H1 (cell line): Measurements from ENCODE around the gene COL4A1. TPM values are rescaled to one million over a fixed set of nuclear protein-coding genes. Genes with fewer than 3 reads are reported as not detected.

ENCODE experiments used
- CTCF ChIA-PET: fragments of 300-600 bp; sonication (Branson Sonifier 250); formaldehyde crosslinking; loops from one replicate; lab custom pipeline; 2021; ENCODE audit not compliant: partially characterized antibody; lab: Charles Lee
- POLR2A ChIA-PET: fragments of 300-600 bp; sonication (Branson Sonifier 250); formaldehyde crosslinking; loops from one replicate; lab custom pipeline; 2021; ENCODE audit warnings: inconsistent platforms; ENCODE audit not compliant: partially characterized antibody; lab: Charles Lee
- DNase-seq, 2 experiments: peaks; one replicate each; pipeline versions ENCODE4 v3.0.0 to v3.0.0-alpha.2; 2010 to 2022; ENCODE audit warnings: low spot score in 2 of 2, low read depth in 1 of 2, mixed read lengths in 1 of 2
- FAIRE-seq: peaks from 2 replicates; lab custom pipeline; 2011; peaks lifted over from hg19 to GRCh38; lab: Jason Lieb, UNC
- H2AFZ ChIP-seq: 2 replicates; pipeline ENCODE4 v1.8.1; 2012; ENCODE audit warnings: low read length, inconsistent platforms
- H2AK5ac ChIP-seq: 2 replicates; pipeline ENCODE4 v1.6.1; 2013; ENCODE audit warnings: low read depth, low read length
- H2BK120ac ChIP-seq: replicated peaks from 2 replicates; pipeline ENCODE3; 2013; ENCODE audit warnings: low read depth, low read length, inconsistent platforms
- H2BK12ac ChIP-seq: 2 replicates; pipeline ENCODE4 v1.6.1; 2013; ENCODE audit warnings: low read depth, low read length
- H2BK15ac ChIP-seq: 2 replicates; pipeline ENCODE4 v1.6.1; 2013; ENCODE audit warnings: low read length
- H2BK20ac ChIP-seq: 2 replicates; pipeline ENCODE4 v1.6.1; 2013; ENCODE audit warnings: low read length
- H2BK5ac ChIP-seq: 2 replicates; pipeline ENCODE4 v1.6.1; 2013; ENCODE audit warnings: low read depth, low read length
- H3K14ac ChIP-seq: 2 replicates; pipeline ENCODE4 v1.6.1; 2013; ENCODE audit warnings: inconsistent platforms; ENCODE audit not compliant: insufficient read length
- H3K18ac ChIP-seq: 2 replicates; pipeline ENCODE4 v1.6.1; 2013; ENCODE audit warnings: low read length; ENCODE audit errors: extremely low read depth
- H3K23ac ChIP-seq: 2 replicates; pipeline ENCODE4 v1.6.1; 2013; ENCODE audit warnings: inconsistent platforms; ENCODE audit not compliant: insufficient read length
- H3K23me2 ChIP-seq: 2 replicates; pipeline ENCODE4 v1.6.1; 2013; ENCODE audit warnings: low read depth, low read length
- H3K27ac ChIP-seq: 2 replicates; pipeline ENCODE4 v1.6.1; 2011; ENCODE audit warnings: low read depth, low read length, inconsistent platforms
- H3K27me3 ChIP-seq, 4 experiments: replicated peaks in 1 of 4; 1 replicate in 1 of 4; 2 replicates in 3 of 4; pipeline versions ENCODE4 v1.6.1 to v1.8.1; 2011 to 2013; ENCODE audit warnings: low read length in 3 of 4, mild to moderate bottlenecking in 3 of 4, inconsistent platforms in 2 of 4, mixed read lengths in 2 of 4, moderate library complexity in 1 of 4; ENCODE audit not compliant: control insufficient read depth in 3 of 4, insufficient read depth in 3 of 4; ENCODE audit errors: extremely low read depth in 1 of 4
- H3K36me3 ChIP-seq, 4 experiments: 2 replicates each; pipeline versions ENCODE4 v1.6.1 to v1.8.1; 2011 to 2013; ENCODE audit warnings: mild to moderate bottlenecking in 4 of 4, low read length in 3 of 4, moderate library complexity in 2 of 4, control low read depth in 1 of 4, inconsistent platforms in 1 of 4; ENCODE audit not compliant: insufficient read depth in 4 of 4, control insufficient read depth in 2 of 4
- H3K4ac ChIP-seq: replicated peaks from 2 replicates; pipeline ENCODE3; 2013; ENCODE audit warnings: low read length, low read depth, mixed read lengths, inconsistent platforms; ENCODE audit not compliant: insufficient read length
- H3K4me1 ChIP-seq, 4 experiments: replicated peaks in 1 of 4; 1 replicate in 1 of 4; 2 replicates in 3 of 4; pipeline versions ENCODE4 v1.6.1 to v1.8.1; 2011 to 2013; ENCODE audit warnings: low read length in 3 of 4, inconsistent platforms in 2 of 4, mixed read lengths in 1 of 4; ENCODE audit not compliant: insufficient read depth in 4 of 4, control insufficient read depth in 3 of 4
- H3K4me2 ChIP-seq, 2 experiments: 2 replicates each; pipeline versions ENCODE4 v1.6.1 to v1.8.1; 2011 to 2013; ENCODE audit warnings: low read depth in 2 of 2, low read length in 2 of 2, control low read depth in 1 of 2, inconsistent platforms in 1 of 2, mild to moderate bottlenecking in 1 of 2; ENCODE audit not compliant: insufficient read depth in 1 of 2
- H3K4me3 ChIP-seq, 4 experiments: fragments of 200-600, 300-600 bp in 1 of 4; sonication (generic), shearing (Covaris generic), sonication (Bioruptor Twin) in 1 of 4; 2 replicates each; pipeline versions ENCODE4 v1.5.1 to v1.8.1; 2011 to 2016; ENCODE audit warnings: low read length in 4 of 4, low read depth in 3 of 4, control low read depth in 2 of 4, inconsistent platforms in 2 of 4, mild to moderate bottlenecking in 2 of 4, mixed read lengths in 1 of 4, moderate library complexity in 1 of 4; ENCODE audit not compliant: insufficient read depth in 2 of 4; ENCODE audit errors: extremely low read depth in 1 of 4
- H3K56ac ChIP-seq: replicated peaks from 2 replicates; pipeline ENCODE3; 2013; ENCODE audit warnings: low read depth, mild to moderate bottlenecking, mixed read lengths, low read length, inconsistent platforms; ENCODE audit not compliant: insufficient read length
- H3K79me1 ChIP-seq: 2 replicates; pipeline ENCODE4 v1.6.1; 2013; ENCODE audit warnings: low read depth, low read length, control low read depth
- H3K79me2 ChIP-seq, 2 experiments: 2 replicates each; pipeline versions ENCODE4 v1.6.1 to v1.8.1; 2012 to 2013; ENCODE audit warnings: low read length in 2 of 2, mild to moderate bottlenecking in 2 of 2, inconsistent platforms in 1 of 2; ENCODE audit not compliant: insufficient read depth in 2 of 2, control insufficient read depth in 1 of 2
- H3K9ac ChIP-seq, 4 experiments: replicated peaks in 1 of 4; 1 replicate in 1 of 4; 2 replicates in 3 of 4; pipeline versions ENCODE4 v1.6.1 to v1.8.1; 2011 to 2013; ENCODE audit warnings: low read depth in 3 of 4, low read length in 3 of 4, control low read depth in 2 of 4, mild to moderate bottlenecking in 2 of 4, moderate library complexity in 2 of 4, inconsistent platforms in 1 of 4; ENCODE audit errors: extremely low read depth in 1 of 4
- H3K9me3 ChIP-seq, 2 experiments: 2 replicates each; pipeline versions ENCODE4 v1.6.1 to v1.8.1; 2012 to 2013; ENCODE audit warnings: mild to moderate bottlenecking in 2 of 2, moderate library complexity in 2 of 2, control low read depth in 1 of 2, inconsistent platforms in 1 of 2, low read depth in 1 of 2, low read length in 1 of 2, mixed read lengths in 1 of 2; ENCODE audit not compliant: insufficient read depth in 2 of 2
- H4K20me1 ChIP-seq, 2 experiments: replicated peaks in 1 of 2; 2 replicates each; pipeline versions ENCODE3 to v1.8.1; 2011 to 2013; ENCODE audit warnings: inconsistent platforms in 2 of 2, low read length in 2 of 2, mild to moderate bottlenecking in 1 of 2; ENCODE audit not compliant: insufficient read depth in 2 of 2, control insufficient read depth in 1 of 2
- H4K5ac ChIP-seq: 2 replicates; pipeline ENCODE4 v1.6.1; 2013; ENCODE audit warnings: low read length, low read depth, mixed read lengths, inconsistent platforms; ENCODE audit not compliant: insufficient read length
- H4K8ac ChIP-seq: 2 replicates; pipeline ENCODE4 v1.8.0; 2013; ENCODE audit warnings: mild to moderate bottlenecking, moderate library complexity, low read length, inconsistent platforms; ENCODE audit not compliant: insufficient read depth; ENCODE audit errors: extremely low read depth
- H4K91ac ChIP-seq: replicated peaks from 2 replicates; pipeline ENCODE3; 2013; ENCODE audit warnings: low read length, mixed read lengths, inconsistent platforms; ENCODE audit not compliant: insufficient read length
- WGBS, 2 experiments: shearing (Covaris generic) in 1 of 2; methylation state at CpG; one replicate each; pipeline versions ENCODE4 v1.1.6 to v1.1.7; 2013 to 2015; ENCODE audit warnings: low lambda C conversion rate in 2 of 2, mixed read lengths in 2 of 2, inconsistent platforms in 1 of 2, low coverage in 1 of 2, missing lambda C conversion rate in 1 of 2; ENCODE audit not compliant: insufficient replicate concordance in 2 of 2, insufficient coverage in 1 of 2, insufficient read length in 1 of 2; ENCODE audit errors: extremely low coverage in 1 of 2, missing lambda C conversion rate in 1 of 2; 5-methylcytosine and 5-hydroxymethylcytosine counted together
- polyA plus RNA-seq, 7 experiments: library from polyadenylated mRNA; depleted of rRNA in 3 of 7; stranded (reverse) in 5 of 7; unstranded in 2 of 7; fragments of >200 nt in 5 of 7; fragments of 200-250 nt in 2 of 7; gene quantifications; 1 replicate in 5 of 7; 2 replicates in 1 of 7; 4 replicates in 1 of 7; pipeline versions ENCODE4 v1.2.1 to v1.2.3, GENCODE V29; 2011 to 2013; ENCODE audit warnings: missing spikeins in 2 of 7, mixed read lengths in 2 of 7
- total RNA-seq: library from RNA; stranded (reverse); fragmentation: NEBNext Ultra II Directional; extraction: Animal tissue kit (Norgen Biotek cat#: 25700); gene quantifications from 2 replicates; pipeline ENCODE4 v1.2.1, GENCODE V29; 2021

COL4A1 gene
- total and polyA plus RNA-seq, 2 of the 8 experiments (the other 6 are each of a cell fraction or from before 2014, with no cell fraction given): 30.7 to 82.0 TPM

DNA sequence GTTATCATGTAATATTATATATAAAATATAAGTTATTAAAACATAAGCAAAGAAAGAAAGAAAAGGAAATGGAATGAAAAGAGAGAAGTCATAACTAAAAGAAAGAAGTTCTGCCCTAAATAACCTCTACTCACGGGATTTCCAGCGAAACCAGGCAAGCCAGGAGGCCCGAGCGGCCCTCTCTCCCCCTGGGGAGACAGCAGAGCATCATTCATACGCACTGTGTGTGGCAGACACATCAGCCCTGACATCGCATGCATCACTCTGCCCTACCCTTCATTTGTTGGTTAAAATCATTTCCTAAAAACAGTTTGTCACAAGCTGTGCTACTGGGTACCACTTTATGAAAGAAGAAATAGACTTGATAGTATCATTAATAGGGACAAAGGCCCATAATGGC lies 95.2 kb downstream of the COL4A1 start:
- H2BK12ac ChIP-seq: no peak overlapping the region
- ChIA-PET POLR2A (interaction anchor here (0.6 kb wide), 1 partner anchor 258 kb away, joined by 3 read pairs; no protein-coding TSS in a partner anchor), CTCF (no interaction called here)
- no peak overlapping the region for H3K27ac ChIP-seq
- H3K79me2 ChIP-seq: no peaks in the 10 kb centered on the region
- no peak overlapping the region for H4K91ac ChIP-seq
- H2AFZ ChIP-seq: no peak overlapping the region
- FAIRE-seq (no peak), DNase-seq (no peak)
- H2BK20ac ChIP-seq: no peak overlapping the region
- no peaks in the 10 kb centered on the region for H3K9me3 ChIP-seq
- H4K20me1 ChIP-seq: no peaks in the 10 kb centered on the region
- H4K5ac ChIP-seq: no peak overlapping the region
- H3K18ac ChIP-seq: no peak overlapping the region
- no peaks in the 10 kb centered on the region for H3K23me2 ChIP-seq
- H2BK120ac ChIP-seq: no peak overlapping the region
- 0 out of 2 replicates have a peak, but pooled peaks cover 2% of the 10 kb centered on the region for H3K79me1 ChIP-seq
- H3K4me2 ChIP-seq: no peak overlapping the region
- peak overlapping the region; percentile 14; the same call in 1 of the 2 replicates for H4K8ac ChIP-seq
- no peak overlapping the region for H3K9ac ChIP-seq
- whole genome bisulfite sequencing, 2 experiments: 85% methylated on average over 6 of the region's 6 CpGs; no CpG with 5 or more reads in 1 of the 2 experiments
- peaks cover 0 to 2% (median 0%) of the 10 kb centered on the region in 4 experiments; a peak in 1 of 7 replicates for H3K4me1 ChIP-seq
- no peak overlapping the region for H3K23ac ChIP-seq
- no peak overlapping the region for H3K56ac ChIP-seq
- H3K36me3 ChIP-seq: peaks cover 0 to 5% (median 2%) of the 10 kb centered on the region in 4 experiments; a peak in 2 of 8 replicates
- no peak overlapping the region for H2BK15ac ChIP-seq
- no peak overlapping the region for H2BK5ac ChIP-seq
- H3K4ac ChIP-seq: no peak overlapping the region
- H2AK5ac ChIP-seq: no peak overlapping the region
- H3K14ac ChIP-seq: no peak overlapping the region
- H3K4me3 ChIP-seq: no peak overlapping the region
- no peaks in the 10 kb centered on the region for H3K27me3 ChIP-seq
